HepG2 (cell line): ENCODE measurements around the gene CHAF1B. TPM values are rescaled to one million over a fixed set of nuclear protein-coding genes. Genes with fewer than 3 reads are reported as not detected.

ENCODE experiments used
- ATAC-seq: fragments of 200-7000 bp; cut with Tn5 transposase; 3 replicates; pipeline ENCODE4 v1.9.1; 2020; ENCODE audit warnings: mild to moderate bottlenecking, moderate library complexity
- BruUV-seq: library from RNA; stranded (reverse); fragments of 400-500 nt; replicated peaks from 2 replicates; lab custom pipeline; 2021; lab: Mats Ljungman, UMichigan
- CTCF ChIA-PET: fragments of 300-600 bp; formaldehyde crosslinking; extraction: SDS; loops from one replicate; lab custom pipeline; 2021; ENCODE audit warnings: low total read pairs, inconsistent platforms, low intra/inter-chr PET ratio; lab: Yijun Ruan, JAX
- POLR2A ChIA-PET: fragments of 350-600 bp; sonication (Branson Sonifier 250); formaldehyde crosslinking; loops from one replicate; lab custom pipeline; 2020; ENCODE audit warnings: antibody characterized with exemption, inconsistent platforms; lab: Yijun Ruan, JAX
- DNase-seq: peaks from one replicate; pipeline ENCODE4 v3.0.0-alpha.2; 2015; ENCODE audit warnings: low spot score
- FAIRE-seq: peaks from 3 replicates; lab custom pipeline; 2011; peaks lifted over from hg19 to GRCh38; lab: Jason Lieb, UNC
- H2AFZ ChIP-seq: one replicate; pipeline ENCODE4 v1.6.1; 2011; ENCODE audit warnings: low read length, inconsistent platforms
- H3K27ac ChIP-seq: fragments of 300-600 bp; 3 replicates; pipeline ENCODE4 v1.8.0; 2011; ENCODE audit warnings: mixed run types, mild to moderate bottlenecking, mixed read lengths, low read length, inconsistent platforms; ENCODE audit not compliant: insufficient read depth; ENCODE audit errors: extremely low read length
- H3K27me3 ChIP-seq, 2 experiments: fragments of 200-600 bp in 1 of 2; 2 replicates in 1 of 2; 3 replicates in 1 of 2; pipeline versions ENCODE4 v1.6.0 to v1.8.0; 2011; ENCODE audit warnings: low read length in 2 of 2, mild to moderate bottlenecking in 2 of 2, moderate library complexity in 2 of 2, inconsistent platforms in 1 of 2; ENCODE audit not compliant: insufficient read depth in 2 of 2, control insufficient read depth in 1 of 2
- H3K36me3 ChIP-seq, 2 experiments: fragments of 200-600 bp in 1 of 2; replicated peaks in 1 of 2; 2 replicates in 1 of 2; 3 replicates in 1 of 2; pipeline versions ENCODE4 v1.5.1 to v1.8.0; 2011; ENCODE audit warnings: low read length in 2 of 2, inconsistent platforms in 1 of 2; ENCODE audit not compliant: insufficient read depth in 2 of 2, control insufficient read depth in 1 of 2
- H3K4me1 ChIP-seq: 2 replicates; pipeline ENCODE4 v1.5.1; 2012; ENCODE audit warnings: low read length, inconsistent platforms; ENCODE audit not compliant: insufficient read depth
- H3K4me2 ChIP-seq: 2 replicates; pipeline ENCODE4 v1.6.0; 2011; ENCODE audit warnings: low read depth, low read length, inconsistent platforms
- H3K4me3 ChIP-seq, 3 experiments: fragments of 200-600 bp in 1 of 3; sonication (generic), shearing (Covaris generic) in 1 of 3; replicated peaks in 1 of 3; 2 replicates each; pipeline ENCODE4 v1.5.1; 2011 to 2016; ENCODE audit warnings: low read length in 3 of 3, inconsistent platforms in 2 of 3, low read depth in 2 of 3, mild to moderate bottlenecking in 2 of 3, control low read depth in 1 of 3, mixed read lengths in 1 of 3; ENCODE audit not compliant: insufficient read depth in 1 of 3
- H3K79me2 ChIP-seq: one replicate; pipeline ENCODE4 v1.6.1; 2011; ENCODE audit warnings: low read length, inconsistent platforms; ENCODE audit not compliant: insufficient read depth
- H3K9ac ChIP-seq: 2 replicates; pipeline ENCODE4 v1.6.0; 2011; ENCODE audit warnings: mild to moderate bottlenecking, low read depth, low read length, inconsistent platforms; ENCODE audit not compliant: insufficient read depth
- H3K9me3 ChIP-seq: 2 replicates; pipeline ENCODE4 v1.5.1; 2012; ENCODE audit warnings: mild to moderate bottlenecking, low read length
- H4K20me1 ChIP-seq: 2 replicates; pipeline ENCODE4 v1.6.0; 2011; ENCODE audit warnings: inconsistent platforms, mild to moderate bottlenecking, low read length, moderate library complexity; ENCODE audit not compliant: insufficient read depth
- BORCS8-MEF2B ChIP-seq: sonication (generic); formaldehyde crosslinking; IDR thresholded peaks from 2 replicates; pipeline ENCODE4 v1.8.0; 2022; ENCODE audit warnings: mild to moderate bottlenecking, missing genetic modification reagents
- CERS6 ChIP-seq: sonication (generic); formaldehyde crosslinking; IDR thresholded peaks from 2 replicates; pipeline ENCODE4 v1.5.0; 2020; ENCODE audit warnings: missing genetic modification reagents
- DPF2 ChIP-seq: sonication (generic); formaldehyde crosslinking; IDR thresholded peaks from 2 replicates; pipeline ENCODE4 v1.4.0; 2020; ENCODE audit warnings: mild to moderate bottlenecking, low read depth, missing genetic modification reagents, borderline replicate concordance
- HDAC2 ChIP-seq: sonication (generic); formaldehyde crosslinking; IDR thresholded peaks from 2 replicates; pipeline ENCODE4 v1.4.0; 2020; ENCODE audit warnings: missing genetic modification reagents
- PPARG ChIP-seq: conservative IDR thresholded peaks from 2 replicates; pipeline ENCODE4 v1.6.1; 2016; ENCODE audit warnings: missing biosample characterization, missing genetic modification reagents
- TFDP2 ChIP-seq: sonication (generic); formaldehyde crosslinking; IDR thresholded peaks from 2 replicates; pipeline ENCODE4 v1.4.0; 2020; ENCODE audit warnings: missing genetic modification reagents
- ZBTB7B ChIP-seq: sonication (generic); formaldehyde crosslinking; IDR thresholded peaks from 2 replicates; pipeline ENCODE4 v1.4.0; 2020; ENCODE audit warnings: missing genetic modification reagents
- ZFP36 ChIP-seq: fragments of 150-350 bp; IDR thresholded peaks from 2 replicates; pipeline ENCODE4 v1.6.1; 2018; ENCODE audit warnings: borderline replicate concordance, low read length, low read depth; ENCODE audit not compliant: partially characterized antibody
- ZNF251 ChIP-seq: sonication (generic); formaldehyde crosslinking; IDR thresholded peaks from 2 replicates; pipeline ENCODE4 v1.9.0; 2021; ENCODE audit warnings: mild to moderate bottlenecking, missing genetic modification reagents
- ZNF354B ChIP-seq: sonication (generic); formaldehyde crosslinking; IDR thresholded peaks from 2 replicates; pipeline ENCODE4 v1.8.0; 2022; ENCODE audit warnings: mild to moderate bottlenecking, missing genetic modification reagents
- ZNF513 ChIP-seq: sonication (generic); formaldehyde crosslinking; conservative IDR thresholded peaks from 2 replicates; pipeline ENCODE4 v1.5.0; 2020; ENCODE audit warnings: missing genetic modification reagents
- ZNF646 ChIP-seq: sonication (generic); formaldehyde crosslinking; IDR thresholded peaks from 2 replicates; pipeline ENCODE4 v1.9.0; 2021; ENCODE audit warnings: mild to moderate bottlenecking, missing genetic modification reagents
- ZNF740 ChIP-seq: sonication (generic); formaldehyde crosslinking; IDR thresholded peaks from 2 replicates; pipeline ENCODE4 v1.4.0; 2020; ENCODE audit warnings: missing genetic modification reagents
- WGBS: methylation state at CpG from one replicate; pipeline ENCODE4 v1.1.6; 2017; ENCODE audit warnings: low lambda C conversion rate; 5-methylcytosine and 5-hydroxymethylcytosine counted together
- in situ Hi-C: cut with HindIII; loops from 2 replicates; pipeline ENCODE4 v1.10.0; 2017; ENCODE audit warnings: low pct_unique_long_range_greater_than_20kb; ENCODE audit not compliant: extremely low pct_ligation_motif_present
- intact Hi-C: fragments of 100-400 bp; cut with micrococcal nuclease; formaldehyde crosslinking; loops from one replicate; pipeline ENCODE4 v1.10.0; 2022; ENCODE audit not compliant: unreplicated experiment
- polyA plus RNA-seq, 8 experiments: library from polyadenylated mRNA; depleted of rRNA in 3 of 8; stranded (reverse) in 7 of 8; unstranded in 1 of 8; fragments of >200 nt; fragmentation: Illumina TruSeq in 4 of 8; extraction: Trizol in 4 of 8; gene quantifications; 2 replicates each; pipeline versions ENCODE4 v1.2.1 to v1.2.3, GENCODE V29; 2011 to 2016; ENCODE audit warnings: low read depth in 4 of 8, missing spikeins in 1 of 8, mixed read lengths in 1 of 8; ENCODE audit not compliant: insufficient read depth in 1 of 8
- total RNA-seq, 5 experiments: library from RNA; depleted of rRNA; stranded (reverse); fragments of >200 nt; fragmentation: Illumina TruSeq; extraction: Trizol; gene quantifications; 2 replicates each; pipeline ENCODE4 v1.2.3, GENCODE V29; 2016; ENCODE audit warnings: low read depth in 1 of 5

CHAF1B gene
- total and polyA plus RNA-seq, 2 of the 13 experiments (the other 11 are each of a cell fraction or from before 2014, with no cell fraction given): 5.1 to 14.1 TPM

GRCh38 chr21:36434144-36434543, 49.0 kb downstream of the CHAF1B start:
- Histone ChIP-seq H3K4me1 (peaks cover 35% of the 10 kb centered on the region), H3K27me3 (no peaks in the 10 kb centered on the region), H3K4me2 (no peak overlapping the region), H2AFZ (no peak overlapping the region), H3K79me2 (no peaks in the 10 kb centered on the region), H3K36me3 (no peaks in the 10 kb centered on the region), H3K9ac (no peak overlapping the region), H4K20me1 (no peaks in the 10 kb centered on the region), H3K4me3 (no peak overlapping the region), H3K27ac (no peak overlapping the region), H3K9me3 (no peaks in the 10 kb centered on the region)
- WGBS: 60% methylated on average over 6 of the region's 6 CpGs
- intact Hi-C loops (no loop called here), in situ Hi-C loops (no loop called here)
- TF ChIP-seq ZNF513 (CRISPR knock-in tag): no peak
- no peak for TF ChIP-seq ZFP36
- TF ChIP-seq TFDP2 (CRISPR knock-in tag): no peak
- TF ChIP-seq ZBTB7B (CRISPR knock-in tag): no peak
- no peak for TF ChIP-seq ZNF354B (CRISPR knock-in tag)
- TF ChIP-seq CERS6 (CRISPR knock-in tag): no peak
- no peak for TF ChIP-seq PPARG
- TF ChIP-seq ZNF646 (CRISPR knock-in tag): no peak
- TF ChIP-seq BORCS8-MEF2B (CRISPR knock-in tag): no peak
- no peak for TF ChIP-seq DPF2 (CRISPR knock-in tag)
- no peak for TF ChIP-seq ZNF251 (CRISPR knock-in tag)
- no peak for TF ChIP-seq HDAC2 (CRISPR knock-in tag)
- TF ChIP-seq ZNF740 (CRISPR knock-in tag): no peak
- ATAC-seq (no peak), FAIRE-seq (no peak), DNase-seq (no peak)
- CTCF ChIA-PET: no interaction called here
- no TSS peak for BruUV-seq
- POLR2A ChIA-PET: no interaction called here
